Tibial nerve (tissue), 4 donors: ENCODE results near the gene PRDM2. TPM values are rescaled to one million over a fixed set of nuclear protein-coding genes. Genes with fewer than 3 reads are reported as not detected.

Experiments used
- DNase-seq, 2 donors: peaks; one replicate each; pipeline ENCODE4 v3.0.0-alpha.2; 2019; ENCODE audit warnings: low spot score in 2 of 2
- H3K27ac ChIP-seq, 4 donors: fragments of 200-600 bp; sonication (generic) in 3 of 4; one replicate each; pipeline ENCODE4 v1.5.1; 2017 to 2019; ENCODE audit warnings: mild to moderate bottlenecking in 1 of 4
- H3K27me3 ChIP-seq, 2 donors: fragments of 200-600 bp; sonication (generic) in 1 of 2; one replicate each; pipeline versions ENCODE4 v1.5.1 to v1.6.0; 2017 to 2019
- H3K36me3 ChIP-seq, 3 donors: fragments of 200-600 bp; sonication (generic); one replicate each; pipeline ENCODE4 v1.5.1; 2018 to 2019
- H3K4me1 ChIP-seq, 4 donors: fragments of 200-600 bp; sonication (generic) in 3 of 4; one replicate each; pipeline ENCODE4 v1.5.1; 2017 to 2019
- H3K4me3 ChIP-seq, 4 donors: fragments of 200-600 bp; sonication (generic) in 3 of 4; one replicate each; pipeline ENCODE4 v1.5.1; 2017 to 2019; ENCODE audit warnings: mild to moderate bottlenecking in 1 of 4, moderate library complexity in 1 of 4
- H3K9me3 ChIP-seq, 4 donors: fragments of 200-600 bp; sonication (generic) in 3 of 4; one replicate each; pipeline ENCODE4 v1.5.1; 2017 to 2019
- EP300 ChIP-seq, 2 donors: sonication (generic); formaldehyde crosslinking; IDR thresholded peaks; one replicate each; pipeline ENCODE4 v1.6.1; 2017; ENCODE audit warnings: antibody characterized with exemption in 2 of 2, mild to moderate bottlenecking in 1 of 2
- POLR2A ChIP-seq, 2 donors: fragments of 450-650 bp; IDR thresholded peaks; one replicate each; pipeline ENCODE4 v1.6.1; 2017; ENCODE audit warnings: antibody characterized with exemption in 2 of 2, mild to moderate bottlenecking in 2 of 2, moderate library complexity in 2 of 2
- WGBS, 2 donors: methylation state at CpG; one replicate each; pipeline ENCODE4 v1.1.5; 2018; 5-methylcytosine and 5-hydroxymethylcytosine counted together
- total RNA-seq, 4 donors: library from RNA; depleted of rRNA; stranded (reverse); fragments of >200 nt; gene quantifications; one replicate each; pipeline ENCODE4 v1.1.0, GENCODE V29; 2016
- TF ChIP-seq, protein P1 (sequence below), 5 experiments: fragments of 200-600 bp in 3 of 5; fragments of 450-650 bp in 2 of 5; sonication (generic) in 3 of 5; IDR thresholded peaks; one replicate each; pipeline ENCODE4 v1.5.1; 2016 to 2019; ENCODE audit warnings: antibody characterized with exemption in 5 of 5, mild to moderate bottlenecking in 3 of 5, moderate library complexity in 2 of 5

PRDM2 gene
- total RNA-seq, 4 donors from 2014 or later: 26.4 to 48.8 (median 46.5) TPM

DNA sequence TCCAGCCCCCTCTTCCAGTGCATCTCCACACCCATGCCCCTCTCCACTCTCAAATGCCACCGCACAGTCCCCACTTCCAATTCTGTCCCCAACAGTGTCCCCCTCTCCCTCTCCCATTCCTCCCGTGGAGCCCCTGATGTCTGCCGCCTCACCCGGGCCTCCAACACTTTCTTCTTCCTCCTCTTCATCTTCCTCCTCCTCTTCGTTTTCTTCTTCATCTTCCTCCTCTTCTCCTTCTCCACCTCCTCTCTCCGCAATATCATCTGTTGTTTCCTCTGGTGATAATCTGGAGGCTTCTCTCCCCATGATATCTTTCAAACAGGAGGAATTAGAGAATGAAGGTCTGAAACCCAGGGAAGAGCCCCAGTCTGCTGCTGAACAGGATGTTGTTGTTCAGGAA lies 80.8 kb downstream of the PRDM2 start:
- Histone ChIP-seq H3K4me3 (no peak overlapping the region), H3K27ac (no peak overlapping the region), H3K4me1 (peaks cover 0 to 32% (median 7%) of the 10 kb centered on the region in 4 donors), H3K36me3 (peaks cover 0 to 69% (median 24%) of the 10 kb centered on the region in 3 donors), H3K9me3 (no peaks in the 10 kb centered on the region), H3K27me3 (no peaks in the 10 kb centered on the region)
- DNase-seq: no peak
- 94 to 95% methylated on average over 6 of the region's 6 CpGs for WGBS, 2 donors
- TF ChIP-seq POLR2A (IDR thresholded peaks at IDR 0.05): no peak
- TF ChIP-seq, protein P1, sequence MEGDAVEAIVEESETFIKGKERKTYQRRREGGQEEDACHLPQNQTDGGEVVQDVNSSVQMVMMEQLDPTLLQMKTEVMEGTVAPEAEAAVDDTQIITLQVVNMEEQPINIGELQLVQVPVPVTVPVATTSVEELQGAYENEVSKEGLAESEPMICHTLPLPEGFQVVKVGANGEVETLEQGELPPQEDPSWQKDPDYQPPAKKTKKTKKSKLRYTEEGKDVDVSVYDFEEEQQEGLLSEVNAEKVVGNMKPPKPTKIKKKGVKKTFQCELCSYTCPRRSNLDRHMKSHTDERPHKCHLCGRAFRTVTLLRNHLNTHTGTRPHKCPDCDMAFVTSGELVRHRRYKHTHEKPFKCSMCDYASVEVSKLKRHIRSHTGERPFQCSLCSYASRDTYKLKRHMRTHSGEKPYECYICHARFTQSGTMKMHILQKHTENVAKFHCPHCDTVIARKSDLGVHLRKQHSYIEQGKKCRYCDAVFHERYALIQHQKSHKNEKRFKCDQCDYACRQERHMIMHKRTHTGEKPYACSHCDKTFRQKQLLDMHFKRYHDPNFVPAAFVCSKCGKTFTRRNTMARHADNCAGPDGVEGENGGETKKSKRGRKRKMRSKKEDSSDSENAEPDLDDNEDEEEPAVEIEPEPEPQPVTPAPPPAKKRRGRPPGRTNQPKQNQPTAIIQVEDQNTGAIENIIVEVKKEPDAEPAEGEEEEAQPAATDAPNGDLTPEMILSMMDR (IDR thresholded peaks at IDR 0.05): no peak
- TF ChIP-seq EP300 (IDR thresholded peaks at IDR 0.05): no peak

DNA sequence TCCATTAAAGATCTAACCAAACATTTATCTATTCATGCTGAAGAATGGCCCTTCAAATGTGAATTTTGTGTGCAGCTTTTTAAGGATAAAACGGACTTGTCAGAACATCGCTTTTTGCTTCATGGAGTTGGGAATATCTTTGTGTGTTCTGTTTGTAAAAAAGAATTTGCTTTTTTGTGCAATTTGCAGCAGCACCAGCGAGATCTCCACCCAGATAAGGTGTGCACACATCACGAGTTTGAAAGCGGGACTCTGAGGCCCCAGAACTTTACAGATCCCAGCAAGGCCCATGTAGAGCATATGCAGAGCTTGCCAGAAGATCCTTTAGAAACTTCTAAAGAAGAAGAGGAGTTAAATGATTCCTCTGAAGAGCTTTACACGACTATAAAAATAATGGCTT lies 81.2 kb downstream of the PRDM2 start:
- Histone ChIP-seq H3K4me1 (peaks cover 0 to 32% (median 7%) of the 10 kb centered on the region in 4 donors), H3K27ac (no peak overlapping the region), H3K9me3 (no peaks in the 10 kb centered on the region), H3K27me3 (no peaks in the 10 kb centered on the region), H3K36me3 (peaks cover 0 to 64% (median 21%) of the 10 kb centered on the region in 3 donors), H3K4me3 (no peak overlapping the region)
- no peak for DNase-seq
- TF ChIP-seq, protein P1 (IDR thresholded peaks at IDR 0.05): no peak
- TF ChIP-seq EP300 (IDR thresholded peaks at IDR 0.05) (no peak), POLR2A (IDR thresholded peaks at IDR 0.05) (no peak)
- 85 to 86% methylated on average over 6 of the region's 6 CpGs for WGBS, 2 donors

DNA sequence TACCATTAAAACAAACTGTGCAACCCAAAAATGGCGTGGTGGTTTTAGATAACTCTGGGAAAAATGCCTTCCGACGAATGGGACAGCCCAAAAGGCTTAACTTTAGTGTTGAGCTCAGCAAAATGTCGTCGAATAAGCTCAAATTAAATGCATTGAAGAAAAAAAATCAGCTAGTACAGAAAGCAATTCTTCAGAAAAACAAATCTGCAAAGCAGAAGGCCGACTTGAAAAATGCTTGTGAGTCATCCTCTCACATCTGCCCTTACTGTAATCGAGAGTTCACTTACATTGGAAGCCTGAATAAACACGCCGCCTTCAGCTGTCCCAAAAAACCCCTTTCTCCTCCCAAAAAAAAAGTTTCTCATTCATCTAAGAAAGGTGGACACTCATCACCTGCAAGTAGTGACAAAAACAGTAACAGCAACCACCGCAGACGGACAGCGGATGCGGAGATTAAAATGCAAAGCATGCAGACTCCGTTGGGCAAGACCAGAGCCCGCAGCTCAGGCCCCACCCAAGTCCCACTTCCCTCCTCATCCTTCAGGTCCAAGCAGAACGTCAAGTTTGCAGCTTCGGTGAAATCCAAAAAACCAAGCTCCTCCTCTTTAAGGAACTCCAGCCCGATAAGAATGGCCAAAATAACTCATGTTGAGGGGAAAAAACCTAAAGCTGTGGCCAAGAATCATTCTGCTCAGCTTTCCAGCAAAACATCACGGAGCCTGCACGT lies 82.1 kb downstream of the PRDM2 start:
- peaks cover 0 to 60% (median 17%) of the 10 kb centered on the region in 3 donors for H3K36me3 ChIP-seq
- no peaks in the 10 kb centered on the region for H3K9me3 ChIP-seq
- peak overlapping the region in 1 of 4 donors; percentile 6 for H3K4me3 ChIP-seq
- H3K27me3 ChIP-seq: no peaks in the 10 kb centered on the region
- 48 to 52% methylated on average over 20 of the region's 20 CpGs for WGBS, 2 donors
- peaks cover 0 to 32% (median 7%) of the 10 kb centered on the region in 4 donors for H3K4me1 ChIP-seq
- DNase-seq: peak in 1 of 2 donors; percentile 21
- no peak overlapping the region for H3K27ac ChIP-seq
- TF ChIP-seq EP300 (IDR thresholded peaks at IDR 0.05) (no peak), POLR2A (IDR thresholded peaks at IDR 0.05) (no peak)
- TF ChIP-seq, protein P1 (IDR thresholded peaks at IDR 0.05): no peak

DNA sequence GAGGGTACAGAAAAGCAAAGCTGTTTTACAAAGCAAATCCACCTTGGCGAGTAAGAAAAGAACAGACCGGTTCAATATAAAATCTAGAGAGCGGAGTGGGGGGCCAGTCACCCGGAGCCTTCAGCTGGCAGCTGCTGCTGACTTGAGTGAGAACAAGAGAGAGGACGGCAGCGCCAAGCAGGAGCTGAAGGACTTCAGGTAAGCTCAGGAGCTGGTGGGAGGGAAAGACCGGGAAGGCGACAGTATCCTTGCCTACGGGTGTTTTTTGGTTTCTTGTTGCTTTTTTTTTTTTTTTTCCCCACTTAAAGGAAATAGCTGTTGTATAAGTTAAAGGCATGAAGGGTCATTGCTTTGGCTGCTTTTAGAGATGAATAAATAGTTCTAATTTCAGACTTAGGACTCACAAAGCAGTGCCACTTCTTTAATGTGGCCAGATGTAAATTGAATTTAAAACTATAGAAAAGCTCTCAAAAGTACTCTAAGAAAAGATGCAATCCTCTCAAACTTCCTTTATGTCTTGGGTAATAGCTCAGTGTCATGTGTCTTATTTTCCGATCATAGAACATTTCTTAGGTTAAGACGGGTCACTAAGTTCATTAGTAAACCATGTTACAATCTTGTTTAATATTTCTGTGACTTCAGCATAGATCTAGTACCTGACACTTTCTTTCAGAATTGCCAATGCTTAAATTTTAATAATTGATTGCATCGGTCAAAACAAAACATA lies 82.8 kb downstream of the PRDM2 start:
- TF ChIP-seq EP300 (IDR thresholded peaks at IDR 0.05): no peak
- no peak for TF ChIP-seq POLR2A (IDR thresholded peaks at IDR 0.05)
- TF ChIP-seq, protein P1 (IDR thresholded peaks at IDR 0.05): no peak
- Histone ChIP-seq H3K27ac (no peak overlapping the region), H3K36me3 (peaks cover 0 to 52% (median 17%) of the 10 kb centered on the region in 3 donors), H3K4me3 (no peak overlapping the region), H3K27me3 (no peaks in the 10 kb centered on the region), H3K4me1 (peaks cover 0 to 32% (median 7%) of the 10 kb centered on the region in 4 donors), H3K9me3 (no peaks in the 10 kb centered on the region)
- no peak for DNase-seq
- WGBS, 2 donors: 78 to 81% methylated on average over 12 of the region's 12 CpGs

DNA sequence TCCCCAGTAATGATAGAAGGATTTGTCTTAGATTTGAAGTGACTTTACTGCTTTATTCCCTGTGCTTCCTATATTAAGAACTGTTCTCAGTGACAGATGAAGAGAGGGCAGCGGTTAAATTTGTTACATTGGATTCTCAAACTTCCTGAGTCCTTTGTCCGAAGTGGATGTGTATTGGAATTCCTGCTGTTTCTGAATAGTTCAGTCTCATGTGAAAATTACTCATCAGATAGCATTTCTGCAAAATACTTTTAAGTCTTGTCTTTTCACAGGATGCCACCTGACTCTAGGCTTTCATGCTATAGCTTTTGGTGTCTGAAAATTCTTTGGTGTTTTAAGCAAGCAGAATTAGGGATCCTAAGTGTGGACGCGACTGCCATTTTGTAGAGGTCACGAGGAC lies 83.6 kb downstream of the PRDM2 start:
- Histone ChIP-seq H3K4me3 (no peak overlapping the region), H3K36me3 (peaks cover 0 to 47% (median 15%) of the 10 kb centered on the region in 3 donors), H3K27ac (no peak overlapping the region), H3K9me3 (no peaks in the 10 kb centered on the region), H3K27me3 (no peaks in the 10 kb centered on the region), H3K4me1 (peaks cover 0 to 32% (median 7%) of the 10 kb centered on the region in 4 donors)
- no peak for DNase-seq
- WGBS, 2 donors: 82 to 89% methylated on average over 5 of the region's 5 CpGs
- TF ChIP-seq EP300 (IDR thresholded peaks at IDR 0.05): no peak
- no peak for TF ChIP-seq POLR2A (IDR thresholded peaks at IDR 0.05)
- TF ChIP-seq, protein P1 (IDR thresholded peaks at IDR 0.05): no peak
